Endodermal cell (in vitro differentiated cells): ENCODE data around the gene R3HCC1L. TPM values are rescaled to one million over a fixed set of nuclear protein-coding genes. Genes with fewer than 3 reads are reported as not detected.

Source experiments
- DNase-seq: peaks from one replicate; pipeline ENCODE4 v3.0.0-alpha.2; 2017
- H3K27ac ChIP-seq: 2 replicates; pipeline ENCODE4 v1.5.1; 2013; ENCODE audit warnings: mild to moderate bottlenecking, low read depth, low read length, moderate library complexity
- H3K27me3 ChIP-seq: 2 replicates; pipeline ENCODE4 v1.6.1; 2013; ENCODE audit warnings: mild to moderate bottlenecking, low read length, moderate library complexity; ENCODE audit not compliant: insufficient read depth, control insufficient read depth, poor library complexity, severe bottlenecking
- H3K36me3 ChIP-seq: 2 replicates; pipeline ENCODE4 v1.7.0; 2013; ENCODE audit warnings: mild to moderate bottlenecking, low read length, moderate library complexity; ENCODE audit not compliant: control insufficient read depth, insufficient read depth
- H3K4me1 ChIP-seq: one replicate; pipeline ENCODE4 v1.7.0; 2013; ENCODE audit warnings: low read length; ENCODE audit not compliant: control insufficient read depth, insufficient read depth
- H3K4me3 ChIP-seq: 2 replicates; pipeline ENCODE4 v1.5.1; 2013; ENCODE audit warnings: mild to moderate bottlenecking, low read length, moderate library complexity
- H3K9ac ChIP-seq: 2 replicates; pipeline ENCODE4 v1.6.1; 2013; ENCODE audit warnings: mild to moderate bottlenecking, low read length, moderate library complexity; ENCODE audit not compliant: poor library complexity, severe bottlenecking; ENCODE audit errors: extremely low read depth
- H3K9me3 ChIP-seq: 2 replicates; pipeline ENCODE4 v1.6.1; 2013; ENCODE audit warnings: mild to moderate bottlenecking, low read length, moderate library complexity; ENCODE audit not compliant: control insufficient read depth
- H3K27ac Mint-ChIP-seq: 2 replicates; pipeline ENCODE4 v1.8.0; 2020; ENCODE audit warnings: mixed read lengths
- H3K27me3 Mint-ChIP-seq: 2 replicates; pipeline ENCODE4 v1.8.0; 2021; ENCODE audit warnings: mild to moderate bottlenecking, mixed read lengths; ENCODE audit not compliant: insufficient read depth
- H3K36me3 Mint-ChIP-seq: 2 replicates; pipeline ENCODE4 v1.8.0; 2020; ENCODE audit warnings: low read depth, mixed read lengths
- H3K4me1 Mint-ChIP-seq: 2 replicates; pipeline ENCODE4 v1.8.0; 2020; ENCODE audit warnings: mixed read lengths
- H3K4me3 Mint-ChIP-seq: 2 replicates; pipeline ENCODE4 v1.8.0; 2020; ENCODE audit warnings: mild to moderate bottlenecking, moderate library complexity, mixed read lengths
- H3K9me3 Mint-ChIP-seq: 2 replicates; pipeline ENCODE4 v1.8.0; 2020; ENCODE audit warnings: mild to moderate bottlenecking, mixed read lengths
- CTCF ChIP-seq: fragments of 200-600 bp; sonication (generic); conservative IDR thresholded peaks from 2 replicates; pipeline ENCODE4 v1.5.0; 2021; ENCODE audit warnings: antibody characterized with exemption, mild to moderate bottlenecking
- WGBS, 2 experiments: methylation state at CpG; one replicate each; pipeline versions ENCODE4 v1.1.5 to v1.1.7; 2013; ENCODE audit warnings: missing lambda C conversion rate in 2 of 2, mixed read lengths in 1 of 2; ENCODE audit not compliant: insufficient coverage in 1 of 2, insufficient read length in 1 of 2; 5-methylcytosine and 5-hydroxymethylcytosine counted together
- total RNA-seq, 2 donors: library from RNA; stranded (reverse); fragmentation: NEBNext Ultra II Directional in 1 of 2; extraction: Animal tissue kit (Norgen Biotek cat#: 25700) in 1 of 2; gene quantifications; 2 replicates in 1 of 2; 3 replicates in 1 of 2; pipeline ENCODE4 v1.2.1, GENCODE V29; 2021

R3HCC1L gene
- total RNA-seq, 2 donors from 2014 or later: 16.1 to 18.1 TPM

GRCh38 chr10:98205351-98205750 is 70.9 kb downstream of the R3HCC1L start:
- Mint-ChIP-seq H3K9me3 (no peaks in the 10 kb centered on the region), H3K27me3 (no peaks in the 10 kb centered on the region), H3K36me3 (peaks cover 10% of the 10 kb centered on the region), H3K27ac (no peak overlapping the region), H3K4me1 (no peaks in the 10 kb centered on the region), H3K4me3 (no peak overlapping the region)
- Histone ChIP-seq H3K9ac (no peak overlapping the region), H3K9me3 (no peaks in the 10 kb centered on the region), H3K4me1 (no peaks in the 10 kb centered on the region), H3K27me3 (no peaks in the 10 kb centered on the region), H3K4me3 (no peak overlapping the region), H3K36me3 (peaks cover 17% of the 10 kb centered on the region), H3K27ac (no peak overlapping the region)
- WGBS, 2 experiments: 83% methylated on average over 1 of the region's 2 CpGs; no CpG with 5 or more reads in 1 of the 2 experiments
- no peak for TF ChIP-seq CTCF
- no peak for DNase-seq

GRCh38 chr10:98208925-98209324 is 74.5 kb downstream of the R3HCC1L start:
- Histone ChIP-seq H3K9ac (no peak overlapping the region), H3K36me3 (peaks cover 29% of the 10 kb centered on the region), H3K27me3 (no peaks in the 10 kb centered on the region), H3K27ac (no peak overlapping the region), H3K4me3 (no peak overlapping the region), H3K9me3 (no peaks in the 10 kb centered on the region), H3K4me1 (no peaks in the 10 kb centered on the region)
- DNase-seq: no peak
- Mint-ChIP-seq H3K4me1 (no peaks in the 10 kb centered on the region), H3K4me3 (no peak overlapping the region), H3K36me3 (peaks cover 10% of the 10 kb centered on the region), H3K27me3 (no peaks in the 10 kb centered on the region), H3K27ac (no peak overlapping the region), H3K9me3 (no peaks in the 10 kb centered on the region)
- 96 to 100% methylated on average over 2 of the region's 2 CpGs for WGBS, 2 experiments
- no peak for TF ChIP-seq CTCF

GRCh38 chr10:98209441-98209840 is 75.0 kb downstream of the R3HCC1L start:
- no peaks in the 10 kb centered on the region for H3K27me3 ChIP-seq
- 96 to 97% methylated on average over 3 to 4 of the region's 4 CpGs for WGBS, 2 experiments
- DNase-seq: no peak
- H3K4me3 ChIP-seq: no peak overlapping the region
- no peak for TF ChIP-seq CTCF
- peaks cover 10% of the 10 kb centered on the region for H3K36me3 Mint-ChIP-seq
- no peaks in the 10 kb centered on the region for H3K9me3 Mint-ChIP-seq
- no peaks in the 10 kb centered on the region for H3K27me3 Mint-ChIP-seq
- H3K27ac Mint-ChIP-seq: no peak overlapping the region
- H3K9ac ChIP-seq: no peak overlapping the region
- no peaks in the 10 kb centered on the region for H3K4me1 ChIP-seq
- no peaks in the 10 kb centered on the region for H3K4me1 Mint-ChIP-seq
- H3K4me3 Mint-ChIP-seq: no peak overlapping the region
- peaks cover 29% of the 10 kb centered on the region for H3K36me3 ChIP-seq
- H3K27ac ChIP-seq: no peak overlapping the region
- H3K9me3 ChIP-seq: no peaks in the 10 kb centered on the region
